HEK293 (cell line): ENCODE measurements around the gene JAML.
"Not testable (repeated sequence)": the region's sequence is repeated elsewhere in the genome, so short reads cannot be mapped to it uniquely, and the experiment has no call there.

Source experiments
- CTCF ChIA-PET: fragments of 350-600 bp; formaldehyde crosslinking; extraction: SDS; loops from one replicate; lab custom pipeline; 2021; ENCODE audit warnings: antibody characterized with exemption; lab: Yijun Ruan, JAX
- POLR2A ChIA-PET: fragments of 300-600 bp; formaldehyde crosslinking; extraction: SDS; loops from one replicate; lab custom pipeline; 2020; ENCODE audit warnings: antibody characterized with exemption, inconsistent platforms; lab: Yijun Ruan, JAX
- H3K27ac ChIP-seq: fragments of 200-500 bp; sonication (Bioruptor generic); 2 replicates; pipeline ENCODE4 v1.5.1; 2014; ENCODE audit warnings: low read depth, low read length, control low read depth, inconsistent platforms; ENCODE audit errors: extremely low read depth
- H3K36me3 ChIP-seq, 2 experiments: fragments of 200-500 bp in 1 of 2; sonication (Bioruptor generic) in 1 of 2; 1 replicate in 1 of 2; 2 replicates in 1 of 2; pipeline ENCODE4 v1.5.1; 2014 to 2017; ENCODE audit warnings: inconsistent platforms in 2 of 2, low read length in 2 of 2; ENCODE audit not compliant: control insufficient read depth in 2 of 2, insufficient read depth in 1 of 2
- H3K4me1 ChIP-seq: fragments of 200-500 bp; sonication (Bioruptor generic); 2 replicates; pipeline ENCODE4 v1.5.1; 2014; ENCODE audit warnings: mild to moderate bottlenecking, low read length, inconsistent platforms; ENCODE audit not compliant: control insufficient read depth, insufficient read depth
- H3K4me3 ChIP-seq: 2 replicates; pipeline ENCODE4 v1.5.1; 2011; ENCODE audit warnings: low read depth, mild to moderate bottlenecking, control low read depth, low read length, moderate library complexity
- H3K9me3 ChIP-seq: fragments of 200-500 bp; sonication (Bioruptor generic); 2 replicates; pipeline ENCODE4 v1.5.1; 2014; ENCODE audit warnings: low read depth, low read length, inconsistent platforms; ENCODE audit not compliant: control insufficient read depth, insufficient read depth
- BCL11B ChIP-seq: fragments of 450-650 bp; formaldehyde crosslinking; IDR thresholded peaks from 2 replicates; pipeline ENCODE4 v1.5.1; 2016; ENCODE audit warnings: low read depth, missing biosample characterization, missing genetic modification characterization
- INSM2 ChIP-seq: fragments of 450-650 bp; formaldehyde crosslinking; IDR thresholded peaks from 2 replicates; pipeline ENCODE4 v1.5.1; 2016; ENCODE audit warnings: missing biosample characterization, missing genetic modification characterization
- PRDM6 ChIP-seq: fragments of 450-650 bp; formaldehyde crosslinking; IDR thresholded peaks from 2 replicates; pipeline ENCODE4 v1.5.1; 2017; ENCODE audit warnings: missing biosample characterization, missing genetic modification characterization
- ZNF24 ChIP-seq: fragments of 450-650 bp; formaldehyde crosslinking; IDR thresholded peaks from 2 replicates; pipeline ENCODE4 v1.5.1; 2016; ENCODE audit warnings: missing biosample characterization, missing genetic modification characterization
- ZNF280D ChIP-seq: fragments of 450-650 bp; formaldehyde crosslinking; IDR thresholded peaks from 2 replicates; pipeline ENCODE4 v1.5.1; 2016; ENCODE audit warnings: missing biosample characterization, missing genetic modification characterization
- ZNF391 ChIP-seq: fragments of 450-650 bp; formaldehyde crosslinking; IDR thresholded peaks from 2 replicates; pipeline ENCODE4 v1.5.1; 2016; ENCODE audit warnings: low read depth, missing biosample characterization, missing genetic modification characterization, borderline replicate concordance
- ZNF404 ChIP-seq: fragments of 450-650 bp; formaldehyde crosslinking; IDR thresholded peaks from 2 replicates; pipeline ENCODE4 v1.5.1; 2017; ENCODE audit warnings: missing biosample characterization, missing genetic modification characterization
- ZNF449 ChIP-seq: fragments of 450-650 bp; formaldehyde crosslinking; IDR thresholded peaks from 2 replicates; pipeline ENCODE4 v1.5.1; 2017; ENCODE audit warnings: missing biosample characterization, mild to moderate bottlenecking, missing genetic modification characterization, moderate library complexity
- ZNF626 ChIP-seq: fragments of 450-650 bp; sonication (Bioruptor Pico); formaldehyde crosslinking; IDR thresholded peaks from 2 replicates; pipeline ENCODE4 v1.5.1; 2018; ENCODE audit warnings: missing biosample characterization, missing genetic modification characterization, inconsistent platforms
- ZNF707 ChIP-seq: fragments of 450-650 bp; formaldehyde crosslinking; IDR thresholded peaks from 2 replicates; pipeline ENCODE4 v1.5.1; 2016; ENCODE audit warnings: missing biosample characterization, missing genetic modification characterization
- ZNF76 ChIP-seq: fragments of 450-650 bp; formaldehyde crosslinking; IDR thresholded peaks from 2 replicates; pipeline ENCODE4; 2016; ENCODE audit warnings: low read depth, missing biosample characterization, missing genetic modification characterization, borderline replicate concordance
- ZNF792 ChIP-seq: fragments of 450-650 bp; formaldehyde crosslinking; IDR thresholded peaks from 2 replicates; pipeline ENCODE4 v1.5.1; 2016; ENCODE audit warnings: missing biosample characterization, missing genetic modification characterization
- ZSCAN16 ChIP-seq: fragments of 450-650 bp; formaldehyde crosslinking; IDR thresholded peaks from 2 replicates; pipeline ENCODE4 v1.5.1; 2016; ENCODE audit warnings: missing biosample characterization, missing genetic modification characterization

Gene JAML

DNA sequence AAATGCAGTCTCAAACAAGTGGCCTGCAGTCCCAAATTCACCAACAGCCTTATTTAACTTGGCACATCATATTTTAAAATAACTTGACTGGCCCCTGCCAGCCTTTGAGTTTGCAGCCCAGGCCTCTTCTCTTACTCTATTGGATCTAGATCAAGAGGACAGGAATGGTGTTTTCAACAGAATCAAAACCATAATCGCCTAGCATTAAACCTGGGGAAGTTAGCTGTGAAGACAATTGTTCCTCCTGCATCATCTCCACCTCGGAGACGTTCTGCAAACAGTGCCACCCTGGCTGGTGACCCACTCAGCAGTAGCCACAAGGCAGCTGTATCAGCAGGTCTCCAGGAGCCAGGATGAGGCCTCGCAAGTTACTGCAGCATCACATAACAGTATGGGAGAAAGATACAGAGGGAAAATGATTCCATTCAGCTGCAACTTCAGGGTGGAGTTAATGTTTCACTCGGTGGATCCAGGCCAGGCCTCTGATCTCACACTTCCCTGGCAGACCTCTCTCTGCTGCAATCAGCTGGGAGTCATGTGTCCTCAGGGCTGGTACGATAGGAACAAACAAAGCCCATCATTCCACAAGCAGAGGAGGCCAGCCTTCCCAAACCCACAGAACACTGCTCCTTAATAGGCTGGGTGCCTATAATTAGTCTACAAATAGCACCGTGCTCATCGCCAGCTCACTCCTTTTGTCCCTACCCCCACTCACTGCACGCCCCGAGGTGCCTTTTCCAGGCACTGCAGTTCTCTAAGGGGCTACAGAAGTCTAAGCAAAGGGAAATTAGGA, 29.8 kb downstream of the JAML start:
- no peaks in the 10 kb centered on the region for H3K4me1 ChIP-seq
- CTCF ChIA-PET: interaction anchor here (1.0 to 1.2 kb wide), 3 partner anchors 24 to 293 kb away, joined by 3 to 5 read pairs (median 4); no protein-coding TSS in a partner anchor
- H3K27ac ChIP-seq: no peak overlapping the region
- no peaks in the 10 kb centered on the region for H3K9me3 ChIP-seq
- POLR2A ChIA-PET: no interaction called here
- no peak overlapping the region for H3K4me3 ChIP-seq
- no peaks in the 10 kb centered on the region for H3K36me3 ChIP-seq
- TF ChIP-seq ZNF24 (tag by site-specific recombination) (no peak), ZSCAN16 (tag by site-specific recombination) (no peak), ZNF76 (tag by site-specific recombination) (no peak)
- TF ChIP-seq, all 188 proteins: peak for 0

GRCh38 chr11:118193910-118194566, 30.8 kb downstream of the JAML start:
- CTCF ChIA-PET: no interaction called here
- POLR2A ChIA-PET: no interaction called here

DNA sequence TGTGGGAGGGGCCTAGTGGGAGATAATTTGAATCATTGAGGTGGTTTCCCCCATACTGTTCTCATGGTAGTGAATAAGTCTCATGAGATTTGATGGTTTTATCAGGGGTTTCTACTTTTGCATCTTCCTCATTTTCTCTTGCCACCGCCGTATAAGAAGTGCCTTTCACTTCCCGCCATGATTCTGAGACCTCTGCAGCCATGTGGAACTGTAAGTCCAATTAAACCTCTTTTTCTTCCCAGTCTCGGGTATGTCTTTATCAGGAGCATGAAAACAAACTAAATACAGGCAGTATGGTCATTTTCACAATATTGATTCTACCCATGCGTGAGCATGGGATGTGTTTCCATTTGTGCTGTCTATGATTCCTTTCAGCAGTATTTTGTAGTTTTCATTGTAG, 32.0 kb downstream of the JAML start:
- H3K4me1 ChIP-seq, POLR2A ChIA-PET, H3K27ac ChIP-seq, H3K36me3 ChIP-seq, H3K4me3 ChIP-seq, H3K9me3 ChIP-seq: not testable (repeated sequence)
- CTCF ChIA-PET: interaction anchor here (0.8 to 1.0 kb wide), 2 partner anchors 19 to 21 kb away, joined by 4 read pairs; no protein-coding TSS in a partner anchor

More at GRCh38 chr11:118193910-118194566, 30.8 kb downstream of the JAML start:
- Histone ChIP-seq H3K9me3 (no peaks in the 10 kb centered on the region), H3K27ac (no peak overlapping the region)
- TF ChIP-seq PRDM6 (tag by site-specific recombination) (no peak), INSM2 (tag by site-specific recombination) (no peak), BCL11B (tag by site-specific recombination) (no peak), ZNF280D (tag by site-specific recombination) (no peak), ZNF707 (tag by site-specific recombination) (no peak), ZNF404 (tag by site-specific recombination) (no peak), ZNF391 (no peak), ZNF792 (tag by site-specific recombination) (no peak), ZNF626 (no peak), ZNF449 (tag by site-specific recombination) (no peak)
- TF ChIP-seq, all 188 proteins: peak for 0
- Histone ChIP-seq H3K4me3 (no peak overlapping the region), H3K36me3 (no peaks in the 10 kb centered on the region), H3K4me1 (no peaks in the 10 kb centered on the region)

- H3K9me3 ChIP-seq, H3K4me1 ChIP-seq, H3K4me3 ChIP-seq, H3K36me3 ChIP-seq, H3K27ac ChIP-seq, POLR2A ChIA-PET: not testable (repeated sequence)
- CTCF ChIA-PET: interaction anchor here (1.0 kb wide), 1 partner anchor 9 kb away, joined by 3 read pairs; no protein-coding TSS in a partner anchor
Observed at GRCh38 chr11:118190942-118191506, 33.8 kb downstream of the JAML start.
